PFSK-1 (cell line): ENCODE results near the gene FBXW4.

Source experiments
- FOXP2 ChIP-seq: optimal IDR thresholded peaks from 2 replicates; pipeline ENCODE3; 2011; ENCODE audit warnings: borderline replicate concordance, control low read depth, inconsistent platforms; ENCODE audit not compliant: insufficient read depth; ENCODE audit errors: extremely low read length, extremely low read depth
- POLR2AphosphoS5 ChIP-seq: IDR thresholded peaks from 2 replicates; pipeline ENCODE4 v1.6.1; 2012; ENCODE audit warnings: low read depth, mild to moderate bottlenecking, control low read depth, low read length, moderate library complexity
- SIN3A ChIP-seq: IDR thresholded peaks from 2 replicates; pipeline ENCODE4 v1.6.1; 2012; ENCODE audit warnings: mild to moderate bottlenecking, low read length, moderate library complexity, borderline replicate concordance; ENCODE audit not compliant: insufficient read depth
- TAF1 ChIP-seq: IDR thresholded peaks from 2 replicates; pipeline ENCODE4 v1.6.1; 2012; ENCODE audit warnings: low read length, control low read depth, borderline replicate concordance; ENCODE audit not compliant: insufficient read depth
- TF ChIP-seq, protein P1 (sequence below), 2 experiments: IDR thresholded peaks; 2 replicates each; pipeline versions ENCODE4 v1.6.1 to v1.8.0; 2011 to 2012; ENCODE audit warnings: low read depth in 2 of 2, low read length in 2 of 2, control low read depth in 1 of 2, inconsistent platforms in 1 of 2, mild to moderate bottlenecking in 1 of 2, moderate library complexity in 1 of 2; ENCODE audit not compliant: insufficient read depth in 1 of 2

FBXW4 gene

DNA sequence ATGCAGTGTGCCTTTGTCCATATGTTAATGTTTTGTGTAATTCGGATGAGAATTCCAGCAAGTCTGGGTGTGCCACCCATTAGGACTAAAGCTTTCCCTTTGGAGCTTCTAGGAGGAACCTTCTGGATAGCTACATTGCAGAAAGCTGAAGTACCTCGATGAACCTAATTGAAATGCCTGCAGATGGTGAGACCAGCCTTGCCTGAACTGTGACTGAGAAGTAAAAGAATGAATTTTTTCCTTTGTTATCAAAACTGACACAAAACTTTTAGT lies 31.1 kb upstream of the FBXW4 start:
- TF ChIP-seq TAF1 (no peak), FOXP2 (no peak), POLR2AphosphoS5 (no peak), SIN3A (no peak)
- TF ChIP-seq, protein P1, sequence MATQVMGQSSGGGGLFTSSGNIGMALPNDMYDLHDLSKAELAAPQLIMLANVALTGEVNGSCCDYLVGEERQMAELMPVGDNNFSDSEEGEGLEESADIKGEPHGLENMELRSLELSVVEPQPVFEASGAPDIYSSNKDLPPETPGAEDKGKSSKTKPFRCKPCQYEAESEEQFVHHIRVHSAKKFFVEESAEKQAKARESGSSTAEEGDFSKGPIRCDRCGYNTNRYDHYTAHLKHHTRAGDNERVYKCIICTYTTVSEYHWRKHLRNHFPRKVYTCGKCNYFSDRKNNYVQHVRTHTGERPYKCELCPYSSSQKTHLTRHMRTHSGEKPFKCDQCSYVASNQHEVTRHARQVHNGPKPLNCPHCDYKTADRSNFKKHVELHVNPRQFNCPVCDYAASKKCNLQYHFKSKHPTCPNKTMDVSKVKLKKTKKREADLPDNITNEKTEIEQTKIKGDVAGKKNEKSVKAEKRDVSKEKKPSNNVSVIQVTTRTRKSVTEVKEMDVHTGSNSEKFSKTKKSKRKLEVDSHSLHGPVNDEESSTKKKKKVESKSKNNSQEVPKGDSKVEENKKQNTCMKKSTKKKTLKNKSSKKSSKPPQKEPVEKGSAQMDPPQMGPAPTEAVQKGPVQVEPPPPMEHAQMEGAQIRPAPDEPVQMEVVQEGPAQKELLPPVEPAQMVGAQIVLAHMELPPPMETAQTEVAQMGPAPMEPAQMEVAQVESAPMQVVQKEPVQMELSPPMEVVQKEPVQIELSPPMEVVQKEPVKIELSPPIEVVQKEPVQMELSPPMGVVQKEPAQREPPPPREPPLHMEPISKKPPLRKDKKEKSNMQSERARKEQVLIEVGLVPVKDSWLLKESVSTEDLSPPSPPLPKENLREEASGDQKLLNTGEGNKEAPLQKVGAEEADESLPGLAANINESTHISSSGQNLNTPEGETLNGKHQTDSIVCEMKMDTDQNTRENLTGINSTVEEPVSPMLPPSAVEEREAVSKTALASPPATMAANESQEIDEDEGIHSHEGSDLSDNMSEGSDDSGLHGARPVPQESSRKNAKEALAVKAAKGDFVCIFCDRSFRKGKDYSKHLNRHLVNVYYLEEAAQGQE (IDR thresholded peaks at IDR 0.05; ENCODE audit: insufficient read depth in 1 of 2, low read depth in 2 of 2, low read length in 2 of 2) = no peak

DNA sequence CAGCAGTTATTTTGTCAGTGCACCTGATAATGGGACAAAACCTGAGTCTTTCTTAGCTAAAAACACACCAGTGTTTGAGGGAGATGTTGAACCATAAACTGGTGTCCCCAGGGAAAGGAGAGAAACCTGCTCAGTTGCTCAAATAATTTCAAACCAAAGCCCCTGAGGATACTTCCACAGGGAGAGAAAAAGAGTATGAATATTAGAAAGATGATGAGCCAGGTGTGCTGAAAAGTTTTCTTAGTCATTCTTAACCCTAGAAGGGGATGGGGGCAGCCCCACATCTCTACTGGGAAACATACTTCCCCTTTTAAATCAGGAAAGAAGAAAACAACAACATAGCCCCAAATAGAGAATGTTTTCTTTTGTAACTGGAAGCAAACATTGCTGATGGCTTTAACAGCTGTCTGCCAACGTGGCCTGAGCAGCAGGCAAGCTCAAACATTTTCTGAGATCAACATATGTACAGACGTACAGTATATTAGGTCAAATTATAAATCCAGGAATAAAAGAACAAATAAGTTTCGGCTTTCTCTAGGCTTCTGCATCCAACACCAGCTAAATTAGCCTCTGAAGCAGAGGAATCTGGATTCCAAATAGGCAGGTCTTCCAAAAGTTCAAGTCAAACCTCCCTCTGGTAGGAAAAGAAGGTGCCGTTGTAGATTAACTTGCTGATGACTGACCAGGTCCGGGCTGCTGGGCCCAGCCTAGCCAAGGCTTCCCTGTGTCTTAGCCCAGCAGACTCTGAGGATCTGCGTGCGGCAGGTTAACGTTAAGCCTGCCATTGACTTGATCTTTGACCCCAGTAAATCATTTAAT lies 30.5 kb upstream of the FBXW4 start:
- TF ChIP-seq, protein P1 (IDR thresholded peaks at IDR 0.05; ENCODE audit: insufficient read depth in 1 of 2, low read depth in 2 of 2, low read length in 2 of 2) = no peak
- no peak for TF ChIP-seq SIN3A
- TF ChIP-seq TAF1 = no peak
- no peak for TF ChIP-seq FOXP2
- no peak for TF ChIP-seq POLR2AphosphoS5

DNA sequence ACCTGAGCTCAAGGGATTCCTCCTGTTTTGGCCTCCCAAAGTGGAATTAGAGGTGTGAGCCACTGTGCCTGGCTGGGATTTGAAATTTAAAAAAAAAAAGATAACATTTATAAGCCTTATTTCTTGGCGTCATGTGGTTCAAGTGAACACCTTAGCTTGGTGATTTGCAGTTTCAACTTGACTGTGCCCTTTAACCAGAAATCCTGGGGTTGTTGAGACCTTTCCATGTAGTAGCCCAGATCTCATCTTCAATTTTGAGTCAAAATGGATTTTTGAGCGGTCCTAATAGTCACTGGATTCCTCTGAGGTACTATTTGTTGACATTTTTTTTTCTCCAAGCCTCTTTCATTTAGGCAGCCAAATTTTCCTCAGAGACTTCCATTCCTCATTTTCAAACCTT lies 29.5 kb upstream of the FBXW4 start:
- TF ChIP-seq FOXP2 (no peak), TAF1 (no peak)

DNA sequence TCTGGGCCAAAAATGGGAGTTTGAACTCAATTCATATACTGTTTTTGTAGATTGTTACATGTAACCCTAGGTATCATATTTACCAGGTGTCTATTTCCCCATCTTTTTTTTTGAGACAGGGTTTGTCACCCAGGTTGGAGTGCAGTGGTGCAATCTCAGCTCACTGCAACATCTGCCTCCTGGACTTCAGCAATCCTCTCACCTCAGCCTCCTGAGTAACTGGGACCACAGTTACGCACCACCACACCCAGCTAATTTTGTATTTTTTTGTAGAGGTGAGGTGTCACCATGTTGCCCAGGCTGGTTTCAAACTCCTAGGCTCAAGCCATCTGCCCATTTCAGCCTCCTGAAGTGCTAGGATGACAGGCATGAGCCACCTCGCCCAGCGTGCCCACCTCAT lies 28.2 kb upstream of the FBXW4 start:
- TF ChIP-seq, protein P1 (IDR thresholded peaks at IDR 0.05; ENCODE audit: insufficient read depth in 1 of 2, low read depth in 2 of 2, low read length in 2 of 2) = no peak
- TF ChIP-seq SIN3A (no peak), FOXP2 (no peak), POLR2AphosphoS5 (no peak), TAF1 (no peak)

DNA sequence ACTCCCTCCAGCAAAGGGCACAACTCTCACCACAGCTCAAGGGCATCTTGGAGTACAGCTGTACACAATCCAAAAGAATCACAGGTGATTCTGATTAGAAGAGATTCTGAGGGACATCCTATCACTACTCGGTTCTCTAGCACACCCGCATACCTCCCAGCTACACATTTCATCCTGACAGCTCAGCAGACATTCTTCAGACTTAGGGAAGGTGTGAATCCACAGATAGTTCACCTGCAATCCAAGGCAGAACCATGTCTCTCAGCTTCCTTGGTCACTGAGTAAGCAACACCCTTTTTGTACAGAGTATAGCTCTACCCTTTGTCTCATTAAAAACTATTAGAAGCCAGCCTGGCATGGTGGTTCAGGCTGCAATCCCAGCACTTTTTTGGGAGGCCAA lies 26.8 kb upstream of the FBXW4 start:
- TF ChIP-seq SIN3A (no peak), FOXP2 (no peak), POLR2AphosphoS5 (no peak), TAF1 (no peak)
- TF ChIP-seq, protein P1 (IDR thresholded peaks at IDR 0.05; ENCODE audit: insufficient read depth in 1 of 2, low read depth in 2 of 2, low read length in 2 of 2) = no peak
